Prostate gland (tissue), 2 donors: ENCODE results near the gene FTCDNL1.

Source experiments
- POLR2A ChIP-seq: fragments of 450-650 bp; IDR thresholded peaks from one replicate; pipeline ENCODE4 v1.6.1; 2016; ENCODE audit warnings: antibody characterized with exemption, mild to moderate bottlenecking
- POLR2AphosphoS5 ChIP-seq: sonication (generic); formaldehyde crosslinking; IDR thresholded peaks from one replicate; pipeline ENCODE4 v1.6.1; 2017; ENCODE audit warnings: antibody characterized with exemption
- TF ChIP-seq, protein P1 (sequence below), 4 experiments: fragments of 200-600 bp in 2 of 4; fragments of 450-650 bp in 2 of 4; sonication (generic) in 2 of 4; IDR thresholded peaks; 1 replicate in 3 of 4; 2 replicates in 1 of 4; pipeline ENCODE4 v1.5.1; 2016 to 2019; ENCODE audit warnings: antibody characterized with exemption in 4 of 4, mild to moderate bottlenecking in 2 of 4, moderate library complexity in 2 of 4

DNA sequence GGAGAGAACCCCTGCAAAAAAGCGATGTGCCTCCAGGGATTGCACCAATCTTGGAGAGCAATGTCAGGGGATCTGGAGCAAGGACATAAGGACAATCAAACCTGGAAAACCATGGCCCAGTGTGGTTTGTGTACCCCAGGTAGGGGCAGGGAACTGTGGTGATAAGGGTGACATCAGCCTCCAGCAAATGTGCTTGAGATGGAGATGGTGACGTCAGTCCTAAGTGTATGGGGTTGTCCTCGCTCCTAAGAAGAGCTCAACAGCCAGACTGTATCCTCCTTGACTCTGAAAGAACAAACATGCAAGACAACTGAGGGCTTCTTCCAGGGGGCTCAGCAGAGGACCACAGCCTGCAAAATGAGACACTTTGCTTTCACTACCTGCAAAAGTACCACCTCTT lies 71.4 kb downstream of the FTCDNL1 start:
- TF ChIP-seq, protein P1, sequence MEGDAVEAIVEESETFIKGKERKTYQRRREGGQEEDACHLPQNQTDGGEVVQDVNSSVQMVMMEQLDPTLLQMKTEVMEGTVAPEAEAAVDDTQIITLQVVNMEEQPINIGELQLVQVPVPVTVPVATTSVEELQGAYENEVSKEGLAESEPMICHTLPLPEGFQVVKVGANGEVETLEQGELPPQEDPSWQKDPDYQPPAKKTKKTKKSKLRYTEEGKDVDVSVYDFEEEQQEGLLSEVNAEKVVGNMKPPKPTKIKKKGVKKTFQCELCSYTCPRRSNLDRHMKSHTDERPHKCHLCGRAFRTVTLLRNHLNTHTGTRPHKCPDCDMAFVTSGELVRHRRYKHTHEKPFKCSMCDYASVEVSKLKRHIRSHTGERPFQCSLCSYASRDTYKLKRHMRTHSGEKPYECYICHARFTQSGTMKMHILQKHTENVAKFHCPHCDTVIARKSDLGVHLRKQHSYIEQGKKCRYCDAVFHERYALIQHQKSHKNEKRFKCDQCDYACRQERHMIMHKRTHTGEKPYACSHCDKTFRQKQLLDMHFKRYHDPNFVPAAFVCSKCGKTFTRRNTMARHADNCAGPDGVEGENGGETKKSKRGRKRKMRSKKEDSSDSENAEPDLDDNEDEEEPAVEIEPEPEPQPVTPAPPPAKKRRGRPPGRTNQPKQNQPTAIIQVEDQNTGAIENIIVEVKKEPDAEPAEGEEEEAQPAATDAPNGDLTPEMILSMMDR (IDR thresholded peaks at IDR 0.05) = no peak
- TF ChIP-seq POLR2A (no peak), POLR2AphosphoS5 (no peak)
